ENCODE data around the gene ARPC1A.
"Not testable (repeated sequence)": the region's sequence is repeated elsewhere in the genome, so short reads cannot be mapped to it uniquely, and the experiment has no call there.

Gene ARPC1A

DNA sequence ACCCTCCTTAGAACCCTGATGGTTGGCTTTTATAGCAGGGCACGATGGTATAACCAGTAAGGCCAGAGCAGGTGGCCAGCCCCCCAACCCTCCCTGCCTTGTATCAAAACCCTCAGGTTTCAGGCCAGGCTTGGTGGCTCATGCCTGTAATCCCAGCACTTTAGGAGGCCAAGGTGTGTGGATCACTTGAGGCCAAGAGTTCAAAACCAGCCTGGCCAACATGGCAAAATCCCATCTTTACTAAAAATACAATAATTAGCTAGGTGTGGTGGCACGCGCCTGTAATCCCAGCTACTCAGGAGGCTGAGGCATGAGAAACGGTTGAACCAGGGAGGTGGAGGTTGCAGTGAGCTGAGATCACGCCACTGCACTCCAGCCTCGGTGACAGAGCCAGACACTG is 3.0 kb upstream of the ARPC1A start:
- DNase-seq, result not testable (repeated sequence)

DNA sequence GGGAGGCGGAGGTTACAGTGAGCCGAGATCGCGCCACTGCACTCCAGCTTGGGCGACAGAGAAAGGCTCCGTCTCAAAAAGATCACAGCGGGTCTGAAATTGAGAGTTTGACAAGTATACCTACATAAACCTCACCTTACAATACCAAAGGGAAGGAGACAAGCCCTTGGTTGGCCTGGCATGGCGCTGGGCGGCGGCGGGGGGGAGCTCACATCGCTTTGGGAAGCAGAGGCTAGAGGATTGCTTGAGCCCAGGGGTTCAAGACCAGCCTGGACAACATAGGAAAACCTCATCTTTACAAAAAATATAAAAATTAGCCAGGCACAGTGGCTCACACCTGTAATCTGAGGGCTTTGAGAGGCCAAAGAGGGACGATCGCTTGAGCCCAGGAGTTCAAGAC is 1.1 kb upstream of the ARPC1A start:
- no peak for DNase-seq

DNA sequence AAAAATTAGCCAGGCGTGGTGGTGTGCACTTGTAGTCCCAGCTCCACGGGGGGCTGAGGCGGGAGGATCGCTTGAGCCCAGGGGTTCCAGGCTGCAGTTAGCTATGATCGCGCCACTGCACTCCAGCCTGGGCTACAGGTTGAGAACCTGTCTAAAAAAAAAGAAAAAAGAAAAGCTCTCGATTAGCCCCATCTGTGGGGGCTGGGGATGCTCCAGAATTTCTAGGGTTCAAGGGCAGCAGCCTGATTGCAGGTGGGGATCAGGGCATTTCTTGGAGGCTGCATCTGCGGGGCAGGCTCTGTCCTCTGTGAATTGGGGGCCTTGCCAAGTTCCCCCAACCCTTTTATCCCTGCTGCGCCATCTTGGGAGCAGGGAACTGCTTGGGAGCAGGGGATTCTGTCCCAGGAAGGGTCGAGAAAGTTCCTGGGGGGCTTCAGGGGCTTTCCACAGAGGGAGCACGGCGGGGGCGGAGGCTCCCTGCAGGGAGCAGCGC is 651 bp upstream of the ARPC1A start:
- no peak for DNase-seq

DNA sequence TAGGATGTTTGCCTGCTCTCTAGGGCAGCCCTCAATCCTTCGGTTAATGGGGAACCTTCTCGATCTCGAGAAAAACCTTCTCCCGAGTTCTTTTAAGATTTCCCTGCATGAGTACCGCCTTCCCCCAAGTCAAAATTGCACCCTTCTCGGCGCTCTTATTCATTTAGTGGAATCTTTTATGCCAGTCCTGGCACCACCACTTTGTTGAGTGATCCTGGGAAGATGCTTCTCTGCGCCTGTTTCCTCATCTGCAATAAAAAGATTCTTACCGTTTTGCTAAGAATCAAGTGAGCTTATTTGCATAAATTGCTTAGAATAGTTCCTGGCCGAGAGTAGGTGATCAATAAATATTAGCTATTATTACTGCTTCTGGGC is 697 bp downstream of the ARPC1A start:
- DNase-seq, result no peak

DNA sequence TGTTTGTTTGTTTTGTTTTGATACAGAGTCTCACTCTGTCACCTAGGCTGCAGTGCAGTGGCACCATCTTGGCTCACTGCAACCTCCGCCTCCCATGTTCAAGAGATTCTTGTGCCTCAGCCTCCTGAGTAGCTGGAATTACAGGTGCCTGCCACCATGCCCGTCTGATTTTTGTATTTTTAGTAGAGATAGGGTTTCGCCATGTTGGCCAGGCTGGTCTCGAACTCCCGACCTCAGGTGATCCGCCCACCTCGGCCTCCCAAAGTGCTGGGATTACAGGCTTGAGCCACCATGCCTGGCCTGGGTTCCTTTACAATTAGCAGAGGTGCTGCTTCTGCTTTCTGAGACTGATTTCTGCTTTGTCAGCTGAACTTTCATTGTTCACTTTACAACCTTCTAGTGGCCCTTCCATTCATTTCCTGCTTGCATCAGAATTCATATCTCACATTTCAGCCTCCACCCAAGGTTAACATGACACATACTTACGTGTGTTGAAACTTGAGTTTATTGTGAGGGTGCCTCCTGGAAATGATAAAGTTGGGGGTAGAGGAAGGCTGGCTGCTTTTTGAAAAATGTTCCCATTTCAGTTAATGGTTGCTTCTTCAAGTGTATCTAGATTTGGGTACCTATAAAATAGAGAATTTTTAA is 4.7 kb downstream of the ARPC1A start:
- peak; percentile 63 for DNase-seq

DNA sequence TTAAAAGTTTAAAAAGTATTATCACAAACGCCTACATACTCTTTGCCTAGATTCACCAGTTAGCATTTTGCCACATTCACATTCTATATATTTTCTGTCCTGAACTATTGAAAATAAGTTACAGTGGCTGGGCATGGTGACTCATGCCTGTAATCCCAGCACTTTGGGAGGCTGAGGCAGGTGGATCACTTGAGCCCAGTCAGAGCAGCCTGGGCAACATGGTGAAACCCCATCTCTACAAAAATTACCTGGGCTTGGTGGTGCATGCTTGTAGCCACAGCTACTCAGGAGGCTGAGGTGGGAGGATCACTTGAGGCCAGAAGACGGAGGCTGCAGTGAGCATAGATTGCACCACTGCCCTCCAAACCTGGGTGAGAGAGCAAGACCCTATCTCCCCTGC is 5.3 kb downstream of the ARPC1A start:
- no peak for DNase-seq

DNA sequence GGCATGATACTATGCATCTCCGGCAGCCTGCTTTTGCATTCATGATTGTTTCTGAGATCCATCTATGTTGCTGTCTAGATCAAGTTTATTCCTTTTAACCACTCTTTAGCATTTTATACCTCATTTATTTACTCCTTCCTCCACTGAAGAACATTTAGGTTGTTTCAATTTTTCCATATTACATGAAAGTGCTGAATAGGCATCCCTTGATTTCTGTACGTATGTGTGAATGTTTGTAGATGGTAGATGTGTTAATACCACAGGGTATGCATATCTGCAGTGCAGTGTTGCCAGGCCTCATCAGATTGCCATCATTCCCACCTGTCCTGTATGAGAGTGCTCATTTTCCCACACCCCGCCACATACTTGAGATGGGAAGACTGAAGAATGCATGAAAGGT is 13.9 kb downstream of the ARPC1A start:
- no peak for DNase-seq

DNA sequence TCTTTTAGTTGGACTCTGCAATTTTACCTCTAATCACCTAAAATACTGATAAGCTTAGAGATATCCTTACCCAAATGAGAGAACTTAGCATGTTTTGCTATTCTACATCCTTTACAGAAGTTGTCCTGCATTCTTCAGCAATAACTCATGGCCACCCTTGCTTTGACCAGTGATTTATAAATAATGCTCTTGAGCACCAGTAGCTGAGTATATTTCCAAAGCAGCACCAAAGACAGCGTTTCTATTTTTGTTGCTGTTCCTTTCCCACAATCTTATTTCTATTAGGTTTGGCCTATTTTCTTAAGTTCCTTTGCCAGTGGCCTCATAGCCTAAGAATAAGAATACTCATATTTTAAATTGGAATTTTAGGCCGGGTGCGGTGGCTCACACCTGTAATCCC is 15.0 kb downstream of the ARPC1A start:
- DNase-seq, result no peak

DNA sequence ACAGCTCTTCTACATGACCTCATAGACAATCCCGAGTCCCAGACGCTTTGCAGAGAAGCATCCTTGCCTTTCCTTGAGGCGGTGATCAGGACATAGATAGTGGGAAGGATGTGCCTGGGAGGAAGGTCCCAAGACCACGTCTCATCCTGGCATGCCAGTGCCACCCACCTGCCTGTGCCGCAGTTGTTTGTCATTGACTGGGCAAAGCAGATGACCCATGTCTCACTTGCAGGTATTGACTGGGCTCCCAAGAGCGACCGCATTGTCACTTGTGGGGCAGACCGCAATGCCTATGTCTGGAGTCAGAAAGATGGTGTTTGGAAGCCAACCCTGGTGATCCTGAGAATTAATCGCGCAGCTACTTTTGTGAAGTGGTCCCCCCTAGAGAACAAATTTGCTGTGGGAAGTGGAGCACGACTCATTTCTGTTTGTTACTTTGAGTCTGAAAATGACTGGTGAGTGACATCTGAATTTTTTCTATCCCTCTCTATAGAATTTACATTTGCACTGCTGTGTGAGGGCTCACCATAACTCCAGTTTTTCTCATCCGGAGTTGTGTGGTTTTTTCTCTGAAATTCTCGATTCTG is 18.5 kb downstream of the ARPC1A start:
- no peak for DNase-seq

DNA sequence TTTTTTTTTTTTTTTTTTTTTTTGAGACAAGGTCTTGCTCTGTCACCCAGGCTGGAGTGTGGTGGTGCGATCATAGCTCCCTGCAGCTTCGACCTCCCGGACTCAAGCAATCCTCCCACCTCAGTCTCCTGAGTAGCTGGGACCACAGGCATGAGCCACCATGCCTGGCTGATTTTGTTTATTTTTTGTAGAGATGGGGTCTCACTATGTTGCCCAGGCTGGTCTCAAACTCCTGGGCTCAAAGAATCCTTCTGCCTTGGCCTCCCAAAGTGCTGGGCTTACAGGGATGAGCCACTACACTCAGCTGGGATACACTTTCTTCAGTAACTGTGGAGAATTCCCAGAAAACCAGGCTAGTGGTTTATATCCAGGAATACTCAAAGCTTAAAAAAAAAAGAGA is 24.9 kb downstream of the ARPC1A start:
- DNase-seq, result not testable (repeated sequence)

DNA sequence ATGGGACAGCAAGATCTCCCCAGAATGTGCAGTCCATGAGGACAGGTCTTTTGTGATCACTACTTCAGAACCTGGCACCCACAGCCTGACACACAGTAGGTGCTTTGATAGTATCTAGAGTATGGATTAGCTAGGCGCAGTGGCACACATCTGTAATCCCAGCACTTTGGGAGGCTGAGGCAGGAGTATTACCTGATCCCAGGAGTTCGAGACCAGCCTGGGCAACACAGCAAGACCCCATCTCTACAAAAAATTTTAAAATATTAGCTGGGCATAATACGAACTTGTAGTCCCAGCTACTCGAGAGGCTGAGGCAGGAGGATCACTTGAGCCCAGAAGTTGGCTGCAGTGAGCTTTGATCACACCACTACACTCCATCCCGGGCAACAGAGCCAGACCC is 26.5 kb downstream of the ARPC1A start:
- DNase-seq, result no peak

DNA sequence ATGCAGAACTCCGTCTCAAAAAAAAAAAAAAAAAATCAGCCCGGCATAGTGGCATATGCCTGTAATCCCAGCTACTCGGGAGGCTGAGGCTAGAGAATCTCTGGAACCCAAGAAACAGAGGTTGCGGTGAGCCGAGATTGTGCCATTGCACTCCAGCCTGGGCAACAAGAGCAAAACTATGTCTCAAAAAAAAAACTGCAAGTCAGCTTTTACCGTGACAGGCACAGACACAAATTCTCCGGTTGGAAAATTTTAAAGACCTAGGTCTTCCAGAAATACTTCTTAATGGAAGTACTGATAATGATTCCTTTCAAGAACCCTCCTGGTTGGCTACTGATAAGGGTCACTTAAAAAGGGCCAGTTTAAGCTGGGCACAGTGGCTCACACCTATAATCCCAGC is 29.4 kb downstream of the ARPC1A start:
- DNase-seq, result no peak

DNA sequence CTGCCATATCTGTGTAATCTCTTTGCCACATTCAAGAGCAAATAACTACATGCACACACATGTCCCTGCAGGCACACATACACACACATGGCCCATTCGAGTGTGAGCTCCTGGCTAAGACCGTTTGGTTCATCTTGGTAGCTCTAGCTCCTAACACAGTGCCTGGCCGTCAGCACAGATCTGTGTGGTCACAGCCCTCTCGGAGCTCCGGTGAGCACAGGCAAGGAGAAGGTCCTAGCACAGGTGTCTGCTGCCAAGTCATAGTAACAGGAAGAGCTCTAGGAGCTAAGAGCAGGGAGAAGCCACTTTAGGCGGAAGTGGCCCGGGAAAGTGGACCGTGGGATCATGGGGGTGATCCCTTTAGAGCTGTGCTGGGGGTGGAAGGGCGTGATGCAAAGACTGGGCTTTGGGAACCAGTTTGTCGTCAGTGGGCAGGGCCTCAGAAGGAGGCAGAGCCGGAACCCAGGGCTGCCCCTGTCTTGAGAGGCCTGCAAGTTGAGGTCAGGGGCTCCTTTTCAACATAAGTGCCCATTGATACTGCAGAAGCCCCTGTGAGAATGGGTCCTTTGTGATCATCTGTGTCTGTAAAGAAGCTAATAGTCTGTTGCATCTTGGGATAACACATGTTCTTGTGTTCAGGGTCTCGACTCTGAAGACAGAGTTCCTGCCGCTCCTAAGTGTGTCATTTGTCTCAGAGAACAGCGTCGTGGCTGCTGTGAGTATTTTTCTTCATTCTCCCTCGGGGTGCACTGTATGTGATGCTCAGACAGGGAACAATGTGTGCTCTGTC is 32.2 kb downstream of the ARPC1A start:
- DNase-seq, result no peak

DNA sequence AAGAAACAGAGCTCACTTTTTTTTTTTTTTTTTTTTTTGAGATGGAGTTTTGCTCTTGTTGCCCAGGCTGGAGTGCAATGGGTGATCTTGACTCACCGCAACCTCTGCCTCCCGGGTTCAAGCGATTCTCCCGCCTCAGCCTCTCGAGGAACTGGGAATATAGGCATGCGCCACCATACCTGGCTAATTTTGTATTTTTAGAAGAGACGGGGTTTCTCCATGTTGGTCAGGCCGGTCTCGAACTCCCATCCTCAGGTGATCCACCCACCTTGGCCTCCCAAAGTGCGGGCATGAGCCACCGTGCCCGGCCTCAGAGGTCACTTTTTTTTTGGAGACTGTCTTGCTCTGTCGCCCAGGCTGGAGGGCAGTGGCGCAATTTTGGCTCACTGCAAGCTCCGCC is 32.8 kb downstream of the ARPC1A start:
- not testable (repeated sequence) for DNase-seq

DNA sequence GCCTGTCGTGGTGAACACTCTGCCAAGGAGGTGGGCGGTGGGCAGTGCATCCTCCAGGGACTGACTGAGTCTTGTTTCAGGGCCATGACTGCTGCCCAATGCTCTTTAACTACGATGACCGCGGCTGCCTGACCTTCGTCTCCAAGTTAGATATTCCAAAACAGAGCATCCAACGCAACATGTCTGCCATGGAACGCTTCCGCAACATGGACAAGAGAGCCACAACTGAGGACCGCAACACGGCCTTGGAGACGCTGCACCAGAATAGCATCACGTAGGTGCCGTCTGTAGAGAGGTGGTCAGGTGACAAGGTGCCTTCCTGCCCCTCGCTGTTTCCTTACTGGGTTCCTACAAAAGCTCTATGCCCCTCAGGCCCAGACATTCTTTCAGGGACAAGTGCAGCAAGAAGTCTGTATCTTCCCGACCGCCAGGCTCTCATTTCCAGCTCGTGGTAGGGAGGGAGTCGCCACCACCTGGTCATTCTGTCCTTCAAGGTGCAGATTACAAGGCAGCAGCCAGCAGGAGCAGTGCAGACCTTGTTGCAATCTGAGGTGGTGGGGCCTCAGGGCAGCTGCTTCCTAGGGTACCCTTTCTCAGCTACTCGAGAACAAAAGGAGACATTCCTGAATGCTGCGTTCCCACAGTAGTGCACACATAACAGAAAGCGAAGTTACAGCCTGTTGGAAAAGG is 33.9 kb downstream of the ARPC1A start:
- DNase-seq, result no peak

DNA sequence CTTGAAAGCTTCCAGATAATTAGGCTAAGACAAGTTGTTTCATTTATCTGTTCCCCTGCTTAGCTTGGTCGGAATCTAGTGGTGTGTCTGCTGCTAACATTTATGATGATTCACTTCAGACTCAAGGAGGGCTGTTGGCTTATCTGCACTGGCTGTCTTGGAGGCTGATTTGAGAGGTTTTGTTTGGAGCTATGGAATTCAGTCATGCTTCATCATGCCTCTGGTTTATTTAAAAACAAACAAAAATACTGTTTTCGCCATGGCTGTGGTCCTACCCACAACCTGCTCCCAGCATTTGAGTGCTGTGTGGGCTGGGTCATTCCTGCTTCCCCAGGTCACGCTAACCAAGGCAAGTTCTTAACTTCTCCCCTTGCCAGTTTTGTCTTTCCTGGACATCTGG is 37.1 kb downstream of the ARPC1A start:
- no peak for DNase-seq

DNA sequence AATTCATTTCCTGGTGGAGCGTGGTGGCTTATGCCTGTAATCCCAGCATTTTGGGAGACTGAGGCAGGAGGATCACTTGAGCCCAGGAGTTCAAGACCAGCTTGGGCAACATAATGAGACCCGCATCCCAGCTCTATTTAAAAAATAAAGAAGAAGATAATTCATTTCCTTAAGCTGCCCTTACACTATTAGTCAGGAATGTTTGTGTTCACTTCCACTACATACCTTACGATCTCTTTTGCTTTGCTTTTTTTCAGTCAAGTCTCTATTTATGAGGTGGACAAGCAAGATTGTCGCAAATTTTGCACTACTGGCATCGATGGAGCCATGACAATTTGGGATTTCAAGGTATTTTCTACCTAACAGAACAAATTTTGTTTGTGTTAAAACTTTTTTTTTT is 37.6 kb downstream of the ARPC1A start:
- no peak for DNase-seq

DNA sequence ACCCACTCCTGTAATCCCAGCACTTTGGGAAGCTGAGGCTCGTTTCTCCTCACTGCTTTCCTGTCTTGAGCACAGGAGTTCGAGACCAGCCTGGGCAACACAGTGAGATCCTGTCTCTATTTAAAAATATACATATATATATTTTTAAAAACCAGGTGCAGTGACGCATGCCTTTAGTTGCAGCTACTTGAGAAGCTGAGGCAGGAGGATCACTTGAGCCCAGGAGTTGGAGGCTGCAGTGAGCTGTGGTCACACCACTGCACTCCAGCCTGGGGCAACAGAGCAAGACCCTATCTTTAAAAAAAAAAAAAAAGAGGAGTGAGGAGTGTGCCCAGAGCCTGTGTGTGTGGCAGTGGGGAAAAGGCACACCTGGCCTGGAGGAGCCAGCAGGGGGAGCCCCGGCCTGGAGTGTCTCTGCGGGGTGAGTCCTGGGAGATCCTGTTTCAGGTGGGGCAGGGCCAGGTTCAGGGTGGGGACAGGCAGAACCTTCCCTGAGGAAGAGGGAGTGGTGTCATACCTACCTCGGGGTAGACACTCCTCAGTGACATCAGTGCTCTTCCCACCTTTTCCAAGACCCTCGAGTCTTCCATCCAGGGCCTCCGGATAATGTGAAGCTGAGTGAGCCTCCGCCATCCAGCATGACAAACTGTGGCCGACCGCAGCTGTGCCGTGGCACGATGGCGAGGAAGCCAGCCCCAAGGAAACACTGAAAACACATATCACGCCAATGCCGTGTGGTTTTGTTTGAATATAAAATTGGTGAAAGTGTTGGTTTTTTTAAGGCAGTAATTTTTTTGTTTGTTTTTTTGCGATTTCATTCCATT is 39.8 kb downstream of the ARPC1A start:
- no peak for DNase-seq

DNA sequence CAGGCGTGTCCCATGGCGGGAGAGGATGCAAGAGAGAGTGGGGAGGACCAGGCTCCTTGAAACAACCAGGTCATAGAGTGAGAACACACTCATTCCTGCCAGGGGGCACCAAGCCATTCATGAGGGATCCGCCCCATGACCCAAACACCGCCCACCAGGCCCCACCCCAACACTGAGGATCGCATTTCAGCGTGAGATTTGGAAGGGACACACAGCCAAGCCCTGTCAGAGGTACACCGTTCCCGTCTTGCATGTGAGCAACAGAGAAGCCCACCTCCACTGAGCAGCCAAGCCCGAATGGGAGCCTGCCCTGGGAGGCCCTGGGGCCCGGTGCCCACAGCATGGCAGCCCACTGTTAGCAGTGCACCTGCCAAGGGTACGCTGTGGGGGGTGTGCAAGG is 40.9 kb downstream of the ARPC1A start:
- no peak for DNase-seq

DNA sequence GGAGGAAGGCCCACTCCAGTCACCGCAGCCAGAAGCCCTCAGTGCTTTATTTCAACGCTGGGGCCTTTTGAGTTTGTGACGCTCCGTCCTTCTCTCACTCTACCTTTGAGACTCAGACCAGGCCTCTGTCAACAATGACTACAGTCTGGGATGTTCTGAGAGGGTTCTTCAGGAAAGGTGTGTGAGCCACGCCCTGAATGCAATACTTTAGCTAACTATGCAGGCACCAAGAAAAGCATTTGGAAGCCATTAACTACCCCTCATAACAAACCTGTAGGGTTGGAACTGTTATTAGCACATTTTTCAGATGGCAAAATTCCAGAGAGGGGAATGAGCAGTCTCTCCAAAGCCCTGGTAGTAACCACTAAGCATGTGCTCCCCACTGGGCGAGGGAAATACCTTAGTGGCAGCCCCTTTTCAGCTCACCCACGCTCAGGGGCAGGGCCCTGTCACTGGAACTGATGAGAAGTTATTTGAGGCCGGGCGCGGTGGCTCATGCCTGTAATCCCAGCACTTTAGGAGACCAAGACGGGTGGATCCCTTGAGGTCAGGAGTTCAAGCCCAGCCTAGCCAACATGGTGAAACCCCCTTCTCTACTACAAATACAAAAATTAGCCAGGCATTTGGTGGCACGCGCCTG is 43.2 kb downstream of the ARPC1A start:
- DNase-seq, result no peak

DNA sequence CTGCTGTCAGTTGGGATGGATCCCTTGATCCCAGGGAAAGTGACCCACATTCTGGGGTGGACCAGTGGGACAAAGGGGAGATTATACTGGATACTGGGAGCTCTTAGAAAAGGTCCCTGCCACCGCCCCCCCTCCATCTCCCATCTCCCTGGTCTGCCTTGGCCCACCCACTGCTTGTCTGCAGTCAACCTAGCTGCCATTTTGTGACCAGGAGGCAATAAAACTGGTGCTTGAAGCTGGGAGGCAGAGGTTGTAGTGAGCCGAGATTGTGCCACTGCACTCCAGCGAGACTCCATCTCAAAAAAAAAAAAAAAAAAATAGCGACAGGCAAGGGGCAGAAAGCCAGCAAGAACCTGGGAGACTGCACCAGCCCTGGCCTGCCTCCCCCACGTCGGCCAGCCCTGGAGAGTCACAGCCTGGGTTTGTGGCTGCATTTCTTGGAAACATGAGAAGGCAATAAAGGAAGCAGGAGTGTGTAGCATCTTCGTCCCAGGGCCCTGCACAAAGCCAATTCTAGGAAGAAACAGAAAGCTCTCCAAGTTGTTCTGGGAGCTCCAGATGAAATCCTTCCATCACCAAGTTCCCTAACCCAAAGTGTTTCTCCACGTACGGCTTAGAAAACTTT is 44.2 kb downstream of the ARPC1A start:
- DNase-seq, result no peak

Data from fibroblast of skin of scalp (primary cell).